Esophagus muscularis mucosa (tissue), 4 donors: Measurements from ENCODE around the gene CAST. TPM values are rescaled to one million over a fixed set of nuclear protein-coding genes. Genes with fewer than 3 reads are reported as not detected.
"Not testable (repeated sequence)": the region's sequence is repeated elsewhere in the genome, so short reads cannot be mapped to it uniquely, and the experiment has no call there.

ENCODE experiments used
- DNase-seq: peaks from one replicate; pipeline ENCODE4 v3.0.0-alpha.2; 2017; ENCODE audit errors: extremely low spot score
- H3K27ac ChIP-seq, 4 donors: fragments of 200-600 bp; sonication (generic); replicated peaks in 1 of 4; 1 replicate in 3 of 4; 2 replicates in 1 of 4; pipeline ENCODE4 v1.5.1; 2016 to 2019; ENCODE audit warnings: mild to moderate bottlenecking in 1 of 4
- H3K27me3 ChIP-seq, 4 donors: fragments of 200-600 bp; sonication (generic); one replicate each; pipeline versions ENCODE4 v1.5.1 to v1.6.0; 2016 to 2019
- H3K36me3 ChIP-seq, 4 donors: fragments of 200-600 bp; sonication (generic); one replicate each; pipeline ENCODE4 v1.5.1; 2016 to 2019
- H3K4me1 ChIP-seq, 4 donors: fragments of 200-600 bp; sonication (generic); one replicate each; pipeline ENCODE4 v1.5.1; 2016 to 2019
- H3K4me3 ChIP-seq, 4 donors: fragments of 200-600 bp; sonication (generic); 1 replicate in 2 of 4; 2 replicates in 2 of 4; pipeline ENCODE4 v1.5.1; 2016 to 2019; ENCODE audit warnings: mild to moderate bottlenecking in 4 of 4, moderate library complexity in 1 of 4
- H3K9me3 ChIP-seq, 4 donors: fragments of 200-600 bp; sonication (generic); 1 replicate in 3 of 4; 2 replicates in 1 of 4; pipeline ENCODE4 v1.5.1; 2016 to 2019
- EP300 ChIP-seq: sonication (generic); formaldehyde crosslinking; IDR thresholded peaks from one replicate; pipeline ENCODE4 v1.6.1; 2017; ENCODE audit warnings: antibody characterized with exemption
- POLR2A ChIP-seq: fragments of 450-650 bp; IDR thresholded peaks from one replicate; pipeline ENCODE4 v1.6.1; 2017; ENCODE audit warnings: antibody characterized with exemption, moderate library complexity, mild to moderate bottlenecking, low read depth
- POLR2AphosphoS5 ChIP-seq, 2 donors: sonication (generic); formaldehyde crosslinking; IDR thresholded peaks; one replicate each; pipeline ENCODE4 v1.6.1; 2017; ENCODE audit warnings: antibody characterized with exemption in 2 of 2
- WGBS: methylation state at CpG from one replicate; pipeline ENCODE4 v1.1.5; 2018; 5-methylcytosine and 5-hydroxymethylcytosine counted together
- intact Hi-C: fragments of 100-400 bp; cut with DNase I; formaldehyde crosslinking; loops from one replicate; pipeline ENCODE4 v1.15.1; 2023
- total RNA-seq, 4 donors: library from RNA; depleted of rRNA; stranded (reverse); fragments of >200 nt; gene quantifications; one replicate each; pipeline versions ENCODE4 v1.1.0 to v1.2.1, GENCODE V29; 2016
- TF ChIP-seq, protein P1 (sequence below), 3 experiments: fragments of 200-600 bp in 2 of 3; fragments of 450-650 bp in 1 of 3; sonication (generic) in 2 of 3; IDR thresholded peaks; one replicate each; pipeline ENCODE4 v1.5.1; 2017 to 2019; ENCODE audit warnings: antibody characterized with exemption in 3 of 3, mild to moderate bottlenecking in 2 of 3, moderate library complexity in 1 of 3

CAST gene
- total RNA-seq, 4 donors from 2014 or later: 238 to 346 (median 296) TPM

DNA sequence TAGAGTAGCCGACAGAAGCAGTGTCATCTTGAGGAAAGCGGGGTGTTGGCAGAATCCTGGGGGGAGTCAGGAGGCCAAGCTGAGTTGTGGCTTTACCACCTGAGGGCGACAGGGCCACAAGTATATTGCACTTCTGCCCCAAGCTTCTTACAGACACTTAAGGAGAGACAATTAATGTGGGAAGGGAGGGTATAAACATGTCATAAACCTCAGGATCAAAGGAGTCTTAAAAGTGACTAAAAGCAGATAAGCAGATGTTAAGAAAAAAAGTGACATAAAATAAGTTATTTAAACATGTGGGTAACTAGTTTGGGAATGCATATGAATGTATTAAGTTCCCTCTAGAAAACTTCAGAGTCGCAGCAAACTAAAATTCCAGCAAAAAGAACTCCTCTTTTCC lies 81.6 kb downstream of the CAST start:
- peaks cover 66 to 100% (median 84%) of the 10 kb centered on the region in 4 donors for H3K36me3 ChIP-seq
- peak overlapping the region; percentile 4 to 50 (median 31) for H3K27ac ChIP-seq
- H3K9me3 ChIP-seq: no peaks in the 10 kb centered on the region
- DNase-seq: no peak
- TF ChIP-seq EP300 (no peak), POLR2AphosphoS5 (IDR thresholded peaks at IDR 0.05) (no peak), POLR2A (no peak)
- TF ChIP-seq, protein P1, sequence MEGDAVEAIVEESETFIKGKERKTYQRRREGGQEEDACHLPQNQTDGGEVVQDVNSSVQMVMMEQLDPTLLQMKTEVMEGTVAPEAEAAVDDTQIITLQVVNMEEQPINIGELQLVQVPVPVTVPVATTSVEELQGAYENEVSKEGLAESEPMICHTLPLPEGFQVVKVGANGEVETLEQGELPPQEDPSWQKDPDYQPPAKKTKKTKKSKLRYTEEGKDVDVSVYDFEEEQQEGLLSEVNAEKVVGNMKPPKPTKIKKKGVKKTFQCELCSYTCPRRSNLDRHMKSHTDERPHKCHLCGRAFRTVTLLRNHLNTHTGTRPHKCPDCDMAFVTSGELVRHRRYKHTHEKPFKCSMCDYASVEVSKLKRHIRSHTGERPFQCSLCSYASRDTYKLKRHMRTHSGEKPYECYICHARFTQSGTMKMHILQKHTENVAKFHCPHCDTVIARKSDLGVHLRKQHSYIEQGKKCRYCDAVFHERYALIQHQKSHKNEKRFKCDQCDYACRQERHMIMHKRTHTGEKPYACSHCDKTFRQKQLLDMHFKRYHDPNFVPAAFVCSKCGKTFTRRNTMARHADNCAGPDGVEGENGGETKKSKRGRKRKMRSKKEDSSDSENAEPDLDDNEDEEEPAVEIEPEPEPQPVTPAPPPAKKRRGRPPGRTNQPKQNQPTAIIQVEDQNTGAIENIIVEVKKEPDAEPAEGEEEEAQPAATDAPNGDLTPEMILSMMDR (IDR thresholded peaks at IDR 0.05): no peak
- H3K27me3 ChIP-seq: no peaks in the 10 kb centered on the region
- H3K4me3 ChIP-seq: no peak overlapping the region
- intact Hi-C loops: no loop called here
- peaks cover 19 to 62% (median 25%) of the 10 kb centered on the region in 4 donors for H3K4me1 ChIP-seq
- WGBS: 82% methylated on average over 4 of the region's 4 CpGs

DNA sequence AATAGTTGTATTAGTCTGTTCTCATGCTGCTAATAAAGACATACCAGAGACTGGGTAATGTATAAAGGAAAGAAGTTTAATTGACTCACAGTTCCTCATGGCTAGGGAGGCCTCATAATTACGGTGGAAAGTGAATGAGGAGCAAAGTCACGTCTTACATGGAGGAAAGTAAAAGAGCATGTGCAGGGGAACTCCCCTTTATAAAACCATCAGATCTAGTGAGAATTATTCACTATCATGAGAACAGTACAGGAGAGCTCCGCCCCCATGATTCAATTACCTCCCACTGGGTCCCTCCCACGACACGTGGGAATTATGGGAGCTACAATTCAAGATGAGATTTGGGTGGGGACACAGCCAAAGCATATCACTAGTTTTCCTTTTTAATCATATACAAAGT lies 82.0 kb downstream of the CAST start:
- peak overlapping the region in 1 of 4 donors; percentile 4 for H3K27ac ChIP-seq
- H3K4me3 ChIP-seq, H3K9me3 ChIP-seq, intact Hi-C loops, H3K27me3 ChIP-seq, DNase-seq: not testable (repeated sequence)
- peaks cover 66 to 100% (median 84%) of the 10 kb centered on the region in 4 donors for H3K36me3 ChIP-seq
- WGBS: 92% methylated on average over 5 of the region's 5 CpGs
- H3K4me1 ChIP-seq: peaks cover 19 to 63% (median 25%) of the 10 kb centered on the region in 4 donors

GRCh38 chr5:96745025-96745424 lies 82.8 kb downstream of the CAST start:
- no peak for TF ChIP-seq POLR2AphosphoS5 (IDR thresholded peaks at IDR 0.05)
- TF ChIP-seq, protein P1 (IDR thresholded peaks at IDR 0.05): no peak
- no peak for TF ChIP-seq EP300
- no peak for TF ChIP-seq POLR2A
- H3K36me3 ChIP-seq: peaks cover 66 to 100% (median 84%) of the 10 kb centered on the region in 4 donors
- no peaks in the 10 kb centered on the region for H3K27me3 ChIP-seq
- 96% methylated on average over 5 of the region's 5 CpGs for WGBS
- no peak overlapping the region for H3K27ac ChIP-seq
- no peaks in the 10 kb centered on the region for H3K9me3 ChIP-seq
- no peak overlapping the region for H3K4me3 ChIP-seq
- no peak for DNase-seq
- H3K4me1 ChIP-seq: peaks cover 19 to 63% (median 25%) of the 10 kb centered on the region in 4 donors
- intact Hi-C loops: loop anchor here (5.0 kb wide), 1 partner anchor 133 kb away; no protein-coding TSS in a partner anchor

DNA sequence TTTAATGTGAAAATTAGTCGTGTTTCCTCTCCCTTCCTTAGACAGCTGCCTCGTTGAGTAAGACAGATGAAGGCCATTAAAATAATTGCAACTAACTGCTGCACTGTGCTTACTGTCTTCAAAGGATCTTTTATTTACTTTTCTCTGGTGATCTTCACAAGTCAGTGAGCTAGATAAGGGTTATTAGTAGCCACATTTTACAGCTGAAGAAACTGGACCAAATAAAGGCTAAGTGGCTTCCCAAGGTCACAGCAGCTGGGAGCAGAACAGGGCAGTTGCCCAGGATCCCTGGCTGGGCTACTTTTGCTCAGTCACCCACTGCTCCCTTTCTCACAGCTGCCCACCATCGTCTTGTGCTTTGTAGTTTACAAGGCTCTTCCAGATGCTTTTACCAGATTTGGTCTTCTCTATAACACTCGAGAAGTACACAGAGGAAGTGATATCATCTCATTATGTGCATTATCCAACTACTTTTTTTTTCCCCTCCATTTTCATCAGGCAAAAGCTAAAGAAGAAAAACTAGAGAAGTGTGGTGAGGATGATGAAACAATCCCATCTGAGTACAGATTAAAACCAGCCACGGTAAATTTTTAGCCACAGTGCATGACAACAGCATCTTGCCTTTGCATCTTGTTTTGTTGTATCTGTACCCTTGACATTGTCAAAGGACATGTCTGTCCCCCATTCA lies 83.8 kb downstream of the CAST start:
- H3K27ac ChIP-seq: peak overlapping the region in 2 of 4 donors; percentile 24 to 39
- H3K4me1 ChIP-seq: peaks cover 19 to 55% (median 25%) of the 10 kb centered on the region in 4 donors
- H3K4me3 ChIP-seq: no peak overlapping the region
- DNase-seq: no peak
- no peaks in the 10 kb centered on the region for H3K9me3 ChIP-seq
- peaks cover 67 to 100% (median 82%) of the 10 kb centered on the region in 4 donors for H3K36me3 ChIP-seq
- TF ChIP-seq, protein P1 (IDR thresholded peaks at IDR 0.05): no peak
- TF ChIP-seq POLR2A: no peak
- no peak for TF ChIP-seq POLR2AphosphoS5 (IDR thresholded peaks at IDR 0.05)
- TF ChIP-seq EP300: no peak
- no peaks in the 10 kb centered on the region for H3K27me3 ChIP-seq
- 50% methylated on average over 5 of the region's 5 CpGs for WGBS
- intact Hi-C loops: loop anchor here (5.0 kb wide), 1 partner anchor 134 kb away; no protein-coding TSS in a partner anchor

DNA sequence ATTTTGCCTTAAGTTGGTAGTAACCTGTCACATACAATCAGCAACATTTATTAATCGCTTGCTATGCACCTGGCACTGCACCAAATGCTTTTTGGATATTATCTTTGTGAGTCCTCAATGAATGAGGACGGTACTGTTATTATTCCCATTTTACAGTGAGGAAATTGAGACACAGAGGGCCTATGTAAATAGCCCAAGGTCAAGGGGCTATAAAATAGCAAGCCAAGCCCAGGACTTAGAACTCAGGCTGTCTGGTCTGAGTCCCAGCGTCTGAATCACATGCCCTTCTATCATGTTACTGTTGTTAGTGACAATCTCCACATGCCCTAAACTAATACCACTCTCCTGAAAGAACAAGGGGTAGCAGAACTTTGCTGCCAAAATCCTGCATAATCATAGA lies 85.5 kb downstream of the CAST start:
- H3K9me3 ChIP-seq: no peaks in the 10 kb centered on the region
- no peak overlapping the region for H3K4me3 ChIP-seq
- intact Hi-C loops: loop anchor here (5.0 kb wide), 1 partner anchor 135 kb away; no protein-coding TSS in a partner anchor
- no peaks in the 10 kb centered on the region for H3K27me3 ChIP-seq
- TF ChIP-seq EP300: no peak
- TF ChIP-seq, protein P1 (IDR thresholded peaks at IDR 0.05): no peak
- no peak for TF ChIP-seq POLR2A
- no peak for DNase-seq
- 59% methylated on average over 3 of the region's 3 CpGs for WGBS
- peak overlapping the region in 2 of 4 donors; percentile 13 to 22 for H3K27ac ChIP-seq
- peaks cover 14 to 48% (median 28%) of the 10 kb centered on the region in 4 donors for H3K4me1 ChIP-seq
- peaks cover 52 to 94% (median 75%) of the 10 kb centered on the region in 4 donors for H3K36me3 ChIP-seq
